Limb (tissue), 2 donors: ENCODE results near the gene GRM4.
"Not testable (repeated sequence)": the region's sequence is repeated elsewhere in the genome, so short reads cannot be mapped to it uniquely, and the experiment has no call there.

Experiments
- DNase-seq, 2 donors: peaks; one replicate each; pipeline ENCODE4 v3.0.0-alpha.2; 2016; ENCODE audit errors: extremely low spot score in 2 of 2

The GRM4 gene

GRCh38 chr6:34046617-34047016 is 99.3 kb downstream of the GRM4 start:
- no peak for DNase-seq

GRCh38 chr6:34045771-34046170 is 100.1 kb downstream of the GRM4 start:
- no peak for DNase-seq

- no peak for DNase-seq
Measured at GRCh38 chr6:34044945-34045595, 100.8 kb downstream of the GRM4 start.

- DNase-seq = no peak
Measured at GRCh38 chr6:34043359-34043758, 102.5 kb downstream of the GRM4 start.

GRCh38 chr6:34041998-34042397 is 103.9 kb downstream of the GRM4 start:
- DNase-seq = not testable (repeated sequence)

GRCh38 chr6:34041385-34041784 is 104.5 kb downstream of the GRM4 start:
- DNase-seq = no peak

GRCh38 chr6:34039943-34040342 is 105.9 kb downstream of the GRM4 start:
- no peak for DNase-seq

GRCh38 chr6:34037151-34037550 is 108.7 kb downstream of the GRM4 start:
- DNase-seq = no peak

GRCh38 chr6:34036357-34037069 is 109.4 kb downstream of the GRM4 start:
- no peak for DNase-seq

- DNase-seq = no peak
Measured at GRCh38 chr6:34035704-34036356, 110.1 kb downstream of the GRM4 start.

GRCh38 chr6:34035161-34035560 is 110.7 kb downstream of the GRM4 start:
- no peak for DNase-seq

- DNase-seq = no peak
Measured at GRCh38 chr6:34032856-34033255, 113.0 kb downstream of the GRM4 start.

GRCh38 chr6:34031625-34032383 is 114.1 kb downstream of the GRM4 start:
- no peak for DNase-seq

GRCh38 chr6:34030831-34031624 is 114.9 kb downstream of the GRM4 start:
- no peak for DNase-seq

GRCh38 chr6:34029489-34030280 is 116.2 kb downstream of the GRM4 start:
- DNase-seq = no peak

GRCh38 chr6:34028691-34029360 is 117.1 kb downstream of the GRM4 start:
- no peak for DNase-seq

- no peak for DNase-seq
Measured at GRCh38 chr6:34027939-34028441, 117.9 kb downstream of the GRM4 start.

GRCh38 chr6:34027445-34027936 is 118.4 kb downstream of the GRM4 start:
- DNase-seq = peak in 1 of 2 donors; percentile 69

GRCh38 chr6:34025861-34026260 is 120.0 kb downstream of the GRM4 start:
- no peak for DNase-seq
